Transverse colon (tissue), 4 donors: ENCODE data around the gene MED26. TPM values are rescaled to one million over a fixed set of nuclear protein-coding genes. Genes with fewer than 3 reads are reported as not detected.

ENCODE experiments used
- DNase-seq: peaks from one replicate; pipeline ENCODE4 v3.0.0-alpha.2; 2019
- H3K27ac ChIP-seq, 4 donors: fragments of 200-600 bp; sonication (generic); 2 replicates each; pipeline ENCODE4 v1.5.1; 2016 to 2018; ENCODE audit warnings: inconsistent platforms in 4 of 4
- H3K27me3 ChIP-seq: fragments of 200-600 bp; sonication (generic); 2 replicates; pipeline ENCODE4 v1.5.1; 2017; ENCODE audit warnings: inconsistent platforms
- H3K36me3 ChIP-seq, 4 donors: fragments of 200-600 bp; sonication (generic); 2 replicates each; pipeline ENCODE4 v1.5.1; 2017 to 2019; ENCODE audit warnings: inconsistent platforms in 4 of 4
- H3K4me1 ChIP-seq, 4 donors: fragments of 200-600 bp; sonication (generic); 2 replicates each; pipeline ENCODE4 v1.5.1; 2017 to 2020; ENCODE audit warnings: inconsistent platforms in 4 of 4
- H3K4me3 ChIP-seq, 4 donors: fragments of 200-600 bp; sonication (generic); 1 replicate in 1 of 4; 2 replicates in 3 of 4; pipeline versions ENCODE4 v1.5.1 to v1.6.1; 2017 to 2019; ENCODE audit warnings: inconsistent platforms in 4 of 4
- H3K9me3 ChIP-seq, 2 donors: fragments of 200-600 bp; sonication (generic); 2 replicates each; pipeline ENCODE4 v1.5.1; 2017 to 2019; ENCODE audit warnings: inconsistent platforms in 2 of 2
- CTCF ChIP-seq, 5 experiments: fragments of 200-600 bp in 3 of 5; fragments of 450-650 bp in 2 of 5; sonication (generic) in 3 of 5; IDR thresholded peaks; 1 replicate in 2 of 5; 2 replicates in 3 of 5; pipeline ENCODE4 v1.5.1; 2016 to 2017; ENCODE audit warnings: antibody characterized with exemption in 5 of 5, inconsistent platforms in 3 of 5, mild to moderate bottlenecking in 2 of 5, moderate library complexity in 1 of 5
- EP300 ChIP-seq: sonication (generic); formaldehyde crosslinking; IDR thresholded peaks from one replicate; pipeline ENCODE4 v1.6.1; 2017; ENCODE audit warnings: antibody characterized with exemption, low read depth
- POLR2A ChIP-seq: fragments of 450-650 bp; IDR thresholded peaks from one replicate; pipeline ENCODE4 v1.6.1; 2016; ENCODE audit warnings: antibody characterized with exemption, mild to moderate bottlenecking, moderate library complexity
- POLR2AphosphoS5 ChIP-seq, 3 donors: sonication (generic); formaldehyde crosslinking; IDR thresholded peaks; one replicate each; pipeline ENCODE4 v1.6.1; 2016; ENCODE audit warnings: antibody characterized with exemption in 3 of 3
- WGBS, 2 donors: methylation state at CpG; one replicate each; pipeline ENCODE4 v1.1.5; 2018; ENCODE audit warnings: low coverage in 1 of 2; 5-methylcytosine and 5-hydroxymethylcytosine counted together
- in situ Hi-C, 4 donors: fragments of 200-750 bp; cut with MboI; loops; one replicate each; pipeline versions ENCODE4 v1.15.0 to v1.15.1; 2017; ENCODE audit warnings: low sequenced_read_pairs in 3 of 4, low pct_ligation_motif_present in 1 of 4, low pct_unique_long_range_greater_than_20kb in 1 of 4
- intact Hi-C: fragments of 100-400 bp; cut with DNase I; formaldehyde crosslinking; loops from one replicate; pipeline ENCODE4 v1.15.1; 2023; ENCODE audit warnings: low total_unique reads
- total RNA-seq, 4 donors: library from RNA; depleted of rRNA; stranded (reverse); fragments of >200 nt; gene quantifications; one replicate each; pipeline ENCODE4 v1.1.0, GENCODE V29; 2016

Gene MED26
- total RNA-seq, 4 donors from 2014 or later = 7.8 to 15.0 (median 9.5) TPM

DNA sequence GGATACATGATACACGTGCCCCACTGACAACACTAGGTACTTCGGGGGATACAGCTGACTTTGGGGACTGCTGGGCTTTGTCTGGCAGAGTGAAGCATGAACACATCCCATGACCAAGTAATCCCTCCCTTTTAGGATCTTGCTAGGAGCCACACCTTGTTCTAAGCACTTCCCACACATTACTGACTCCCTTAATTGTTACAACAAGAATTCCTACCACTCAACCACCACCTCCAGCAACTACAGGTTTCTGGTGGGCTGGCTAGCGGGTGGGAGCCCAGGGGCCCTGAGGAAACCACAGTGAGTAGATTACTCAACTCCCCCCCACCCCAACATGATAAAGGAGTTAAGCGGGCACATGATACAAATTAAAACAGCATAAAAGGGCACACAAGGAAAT, 48.6 kb downstream of the MED26 start:
- Histone ChIP-seq H3K4me1 (peaks cover 10 to 29% (median 16%) of the 10 kb centered on the region in 4 donors), H3K36me3 (peaks cover 0 to 5% (median 0%) of the 10 kb centered on the region in 4 donors), H3K27me3 (no peaks in the 10 kb centered on the region), H3K4me3 (no peak overlapping the region), H3K27ac (no peak overlapping the region), H3K9me3 (no peaks in the 10 kb centered on the region)
- 91 to 100% methylated on average over 1 to 4 of the region's 4 CpGs for WGBS, 2 donors
- intact Hi-C loops (loop anchor here (10.0 kb wide), 1 partner anchor 45 kb away; the partner anchor contains the start of gene MED26), in situ Hi-C loops (no loop called here)
- no peak for TF ChIP-seq POLR2A
- TF ChIP-seq CTCF (IDR thresholded peaks at IDR 0.05) = no peak
- no peak for TF ChIP-seq POLR2AphosphoS5 (IDR thresholded peaks at IDR 0.05)
- no peak for TF ChIP-seq EP300
- DNase-seq = no peak

DNA sequence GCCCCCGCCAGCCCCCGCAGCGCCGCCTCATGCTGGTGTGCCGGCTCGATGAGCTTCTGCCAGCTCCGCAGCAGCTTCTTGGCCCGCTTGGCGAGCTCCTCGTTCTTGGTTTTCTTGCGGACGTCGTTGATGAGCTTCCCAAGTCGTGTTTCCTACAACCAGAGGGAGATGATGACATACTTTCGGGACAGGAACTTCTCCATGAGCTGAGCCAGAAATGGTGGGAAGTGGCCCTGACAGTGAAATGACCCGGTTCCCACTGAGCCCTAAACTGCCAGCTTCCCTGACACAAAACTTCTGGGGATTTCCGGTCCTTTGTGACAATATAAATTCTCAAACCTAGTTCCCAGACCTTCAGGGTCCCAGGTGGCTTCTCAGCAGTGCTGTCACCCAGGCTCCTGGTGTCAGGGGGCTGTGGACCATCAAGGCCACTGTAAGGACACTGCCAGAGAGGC, 50.4 kb downstream of the MED26 start:
- H3K4me1 ChIP-seq = peaks cover 11 to 29% (median 17%) of the 10 kb centered on the region in 4 donors
- no peak overlapping the region for H3K27ac ChIP-seq
- no peaks in the 10 kb centered on the region for H3K27me3 ChIP-seq
- peaks cover 0 to 5% (median 0%) of the 10 kb centered on the region in 4 donors for H3K36me3 ChIP-seq
- TF ChIP-seq EP300 (no peak), CTCF (IDR thresholded peaks at IDR 0.05) (no peak), POLR2A (no peak), POLR2AphosphoS5 (IDR thresholded peaks at IDR 0.05) (no peak)
- no peaks in the 10 kb centered on the region for H3K9me3 ChIP-seq
- in situ Hi-C loops (no loop called here), intact Hi-C loops (loop anchor here (10.0 kb wide), 1 partner anchor 47 kb away; the partner anchor contains the start of gene MED26)
- no peak for DNase-seq
- 88% methylated on average over 13 of the region's 17 CpGs; no CpG with 5 or more reads in 1 of the 2 donors for WGBS, 2 donors
- H3K4me3 ChIP-seq = no peak overlapping the region

- intact Hi-C loops = loop anchor here (10.0 kb wide), 1 partner anchor 48 kb away; the partner anchor contains the start of gene MED26
- WGBS, 2 donors = 90% methylated on average over 21 of the region's 52 CpGs; no CpG with 5 or more reads in 1 of the 2 donors
These were observed 51.1 kb downstream of the MED26 start for GRCh38 chr19:16576690-16577530.

More at GRCh38 chr19:16576690-16577530, 51.1 kb downstream of the MED26 start:
- no peak for DNase-seq
- H3K27ac ChIP-seq = no peak overlapping the region
- H3K4me3 ChIP-seq = no peak overlapping the region
- no peaks in the 10 kb centered on the region for H3K27me3 ChIP-seq
- H3K4me1 ChIP-seq = peaks cover 11 to 23% (median 17%) of the 10 kb centered on the region in 4 donors
- no peak for TF ChIP-seq EP300
- TF ChIP-seq CTCF (IDR thresholded peaks at IDR 0.05) = no peak
- no peak for TF ChIP-seq POLR2AphosphoS5 (IDR thresholded peaks at IDR 0.05)
- TF ChIP-seq POLR2A = no peak
- in situ Hi-C loops = no loop called here
- H3K9me3 ChIP-seq = no peaks in the 10 kb centered on the region
- H3K36me3 ChIP-seq = peaks cover 0 to 5% (median 0%) of the 10 kb centered on the region in 4 donors
